Stimulated activated CD4-positive, alpha-beta T cell treated with anti-CD3 and anti-CD28 coated beads, Interleukin-12 subunit alpha, Interleukin-12 subunit beta, amount 100 ng/mL, for 4 hours (primary cell): ENCODE results near the gene ERLEC1.
"Not testable (repeated sequence)": the region's sequence is repeated elsewhere in the genome, so short reads cannot be mapped to it uniquely, and the experiment has no call there.

Source experiments
- DNase-seq: peaks from one replicate; pipeline ENCODE4 v3.0.0-alpha.2; 2020

ERLEC1 gene, protein sequence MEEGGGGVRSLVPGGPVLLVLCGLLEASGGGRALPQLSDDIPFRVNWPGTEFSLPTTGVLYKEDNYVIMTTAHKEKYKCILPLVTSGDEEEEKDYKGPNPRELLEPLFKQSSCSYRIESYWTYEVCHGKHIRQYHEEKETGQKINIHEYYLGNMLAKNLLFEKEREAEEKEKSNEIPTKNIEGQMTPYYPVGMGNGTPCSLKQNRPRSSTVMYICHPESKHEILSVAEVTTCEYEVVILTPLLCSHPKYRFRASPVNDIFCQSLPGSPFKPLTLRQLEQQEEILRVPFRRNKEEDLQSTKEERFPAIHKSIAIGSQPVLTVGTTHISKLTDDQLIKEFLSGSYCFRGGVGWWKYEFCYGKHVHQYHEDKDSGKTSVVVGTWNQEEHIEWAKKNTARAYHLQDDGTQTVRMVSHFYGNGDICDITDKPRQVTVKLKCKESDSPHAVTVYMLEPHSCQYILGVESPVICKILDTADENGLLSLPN

DNA sequence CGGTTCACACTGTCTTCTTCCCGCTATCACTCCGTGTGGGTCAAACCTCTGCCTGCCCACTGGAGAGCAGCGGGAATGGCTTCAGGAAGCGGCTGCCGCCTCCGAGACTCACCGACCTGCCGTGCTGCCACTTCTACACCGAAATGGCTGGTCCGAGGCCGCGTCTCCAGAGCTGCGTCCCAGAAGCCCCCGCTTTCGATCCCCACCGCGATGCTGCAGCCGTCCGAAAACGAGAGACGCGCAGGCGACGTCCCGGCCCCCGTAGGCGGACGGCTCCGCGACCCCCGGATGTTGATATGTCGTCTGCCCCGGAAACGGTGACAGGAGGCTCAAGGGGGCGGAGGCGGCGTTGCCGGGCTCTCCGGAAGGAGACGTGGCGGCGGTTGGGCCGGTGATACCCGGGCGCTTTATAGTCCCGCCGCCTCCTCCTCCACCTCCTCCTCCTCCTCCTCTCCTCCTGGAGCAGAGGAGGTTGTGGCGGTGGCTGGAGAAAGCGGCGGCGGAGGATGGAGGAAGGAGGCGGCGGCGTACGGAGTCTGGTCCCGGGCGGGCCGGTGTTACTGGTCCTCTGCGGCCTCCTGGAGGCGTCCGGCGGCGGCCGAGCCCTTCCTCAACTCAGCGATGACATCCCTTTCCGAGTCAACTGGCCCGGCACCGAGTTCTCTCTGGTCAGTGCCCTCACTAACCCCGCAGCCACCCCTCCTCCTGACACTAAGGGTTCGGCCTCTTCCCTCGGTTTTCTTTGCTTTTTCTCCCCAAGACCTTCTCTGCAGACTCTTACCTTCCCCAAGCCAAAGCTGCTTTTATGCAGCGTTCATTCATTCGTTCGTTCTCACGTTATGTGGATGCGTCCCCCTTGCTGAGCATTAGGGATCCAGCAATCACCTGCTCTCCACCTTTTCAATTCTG is at the start of gene ERLEC1, which contains the start of gene ASB3:
Gene ERLEC1 (plus strand): TSS at position 340 of the 909 bp plus-strand sequence. CDS start 167 bp downstream, at position 507.
Gene ASB3 (minus strand): TSS at position 249 of the 909 bp plus-strand sequence. CDS start 21,381 bp downstream, outside the sequence.
- peak; percentile 79 for DNase-seq

DNA sequence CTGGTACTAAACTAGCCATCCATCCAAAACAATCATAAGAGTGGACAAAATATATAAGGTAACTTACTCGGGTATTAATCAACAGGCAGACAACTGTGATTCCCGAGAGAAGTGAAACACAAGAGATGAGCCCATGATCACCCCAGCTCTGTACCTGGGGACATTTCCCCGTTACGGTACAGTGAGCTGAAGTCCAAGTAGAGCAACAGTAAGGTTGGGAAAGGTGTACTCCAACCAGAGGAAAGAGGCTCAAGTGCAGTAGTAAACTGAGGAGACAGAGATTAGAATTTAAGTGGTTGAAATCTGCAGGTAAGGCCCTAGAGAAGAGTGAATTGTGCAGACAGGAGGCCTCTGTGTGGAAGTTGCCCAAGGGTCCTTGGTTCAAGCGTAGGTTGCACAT is 49.8 kb upstream of the ERLEC1 start:
- DNase-seq, result no peak

DNA sequence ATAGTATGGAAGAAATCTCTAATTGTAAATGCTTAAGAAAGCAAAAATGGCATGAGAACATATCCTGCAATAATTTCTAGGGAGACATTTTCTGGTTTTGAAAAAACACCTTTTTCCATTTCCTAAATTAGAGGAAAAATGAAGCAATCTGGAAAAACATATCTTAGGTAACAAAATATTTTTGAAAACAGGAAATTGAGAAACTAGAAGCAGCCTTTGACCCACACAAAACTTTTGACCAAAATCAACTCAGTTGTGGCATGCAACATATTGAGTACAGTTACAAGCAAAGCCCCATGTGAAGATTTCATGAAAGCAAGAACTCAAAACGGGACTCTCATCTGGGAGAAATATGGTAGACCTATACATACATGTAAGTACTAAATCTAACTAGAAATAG is 47.8 kb upstream of the ERLEC1 start:
- no peak for DNase-seq

DNA sequence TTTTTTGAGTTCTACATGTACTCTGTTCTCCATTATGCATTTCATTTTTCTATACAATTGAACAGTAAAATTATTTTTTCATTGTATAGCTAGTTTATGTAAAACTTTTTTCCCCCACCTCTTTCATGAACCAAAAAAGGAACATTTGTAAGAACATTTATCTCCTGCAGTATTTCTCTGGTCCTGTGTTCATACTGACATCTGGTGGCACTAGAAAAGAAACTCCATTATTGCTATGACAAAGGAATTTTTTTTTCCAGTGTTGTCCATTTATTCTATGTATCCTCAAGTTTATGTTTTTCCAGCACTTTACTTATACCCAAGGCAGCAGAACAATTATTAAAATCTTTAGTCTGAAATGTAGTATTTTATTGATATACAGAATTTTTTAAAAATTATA is 46.7 kb upstream of the ERLEC1 start:
- no peak for DNase-seq

DNA sequence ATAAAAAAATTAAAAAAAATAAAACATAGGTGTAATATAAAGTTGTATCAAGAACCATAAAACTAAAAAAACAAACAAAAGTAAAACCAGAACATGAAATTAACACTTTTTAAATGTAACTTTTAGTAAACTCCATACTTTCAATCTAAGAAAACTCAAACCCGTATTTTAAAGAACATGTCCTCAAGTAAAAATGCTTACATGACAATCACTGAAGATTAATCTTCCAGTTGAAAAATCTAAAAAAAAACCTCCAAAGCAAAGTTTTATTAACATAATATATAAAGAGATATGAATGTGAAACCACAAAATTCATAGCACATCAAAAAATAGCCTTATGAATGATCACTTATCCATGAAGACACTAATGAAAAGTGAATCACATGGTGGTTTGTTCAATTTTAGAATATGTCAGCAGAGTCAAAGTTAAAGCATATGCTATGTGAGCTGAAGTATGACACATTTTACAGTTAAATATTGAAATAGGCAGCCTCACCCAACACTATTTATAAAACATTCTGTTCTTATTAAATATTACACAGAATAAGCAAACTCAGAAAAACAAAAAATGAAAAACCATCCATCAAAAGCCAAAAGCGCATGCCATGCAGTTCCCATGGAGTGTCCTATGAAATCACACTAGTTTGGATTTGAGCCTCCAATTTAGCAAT is 42.3 kb upstream of the ERLEC1 start:
- DNase-seq, result no peak

DNA sequence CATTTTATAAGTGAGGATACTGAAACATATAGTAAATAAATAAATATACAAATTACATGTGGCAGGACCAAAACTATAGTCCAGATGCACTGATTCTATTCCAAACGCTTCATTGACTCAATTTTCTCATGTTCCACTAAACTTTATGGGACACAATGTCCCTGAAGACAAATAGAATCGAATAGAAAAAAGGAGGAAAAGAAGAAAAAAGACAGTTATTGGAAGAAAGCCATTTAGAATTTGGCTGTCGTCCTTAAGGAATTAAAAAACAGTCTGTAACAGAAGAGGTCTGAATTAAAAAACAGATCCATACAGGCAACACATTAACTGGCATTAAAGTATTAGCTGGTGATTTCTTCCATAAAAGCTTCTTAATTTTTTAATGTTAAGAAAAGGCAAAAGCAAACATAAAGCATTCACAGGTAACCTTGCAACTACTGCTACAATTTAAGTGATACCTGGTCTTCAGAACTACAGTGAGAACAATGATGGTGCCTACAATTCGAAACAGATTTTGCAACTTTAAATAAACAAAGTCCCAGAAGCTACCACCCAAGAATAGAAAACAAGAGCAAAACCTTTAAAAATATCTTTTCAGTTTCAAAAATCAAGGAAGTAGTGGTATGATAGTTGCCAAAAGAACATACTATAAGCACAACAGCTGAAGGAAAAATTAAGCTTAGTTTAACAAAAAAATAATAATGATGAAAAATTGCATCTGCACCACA is 36.6 kb upstream of the ERLEC1 start:
- no peak for DNase-seq

DNA sequence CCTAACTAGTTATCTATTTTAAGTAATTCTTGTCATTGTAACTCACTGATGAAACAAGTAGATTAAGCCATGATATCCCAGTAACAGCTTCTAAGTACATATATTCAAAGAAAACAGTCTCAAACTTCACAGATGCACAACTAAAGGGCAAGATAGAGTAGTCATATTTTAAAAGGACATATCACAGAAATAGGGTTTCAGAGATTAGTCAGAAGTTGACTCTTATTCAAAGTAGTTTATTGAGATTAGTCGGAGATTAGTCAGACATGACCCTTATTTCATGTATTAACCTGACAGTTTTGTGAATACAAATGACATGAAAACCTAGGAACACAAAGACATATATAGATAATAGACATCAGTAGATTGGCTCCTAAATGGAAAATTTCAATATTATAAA is 35.1 kb upstream of the ERLEC1 start:
- DNase-seq, result no peak

DNA sequence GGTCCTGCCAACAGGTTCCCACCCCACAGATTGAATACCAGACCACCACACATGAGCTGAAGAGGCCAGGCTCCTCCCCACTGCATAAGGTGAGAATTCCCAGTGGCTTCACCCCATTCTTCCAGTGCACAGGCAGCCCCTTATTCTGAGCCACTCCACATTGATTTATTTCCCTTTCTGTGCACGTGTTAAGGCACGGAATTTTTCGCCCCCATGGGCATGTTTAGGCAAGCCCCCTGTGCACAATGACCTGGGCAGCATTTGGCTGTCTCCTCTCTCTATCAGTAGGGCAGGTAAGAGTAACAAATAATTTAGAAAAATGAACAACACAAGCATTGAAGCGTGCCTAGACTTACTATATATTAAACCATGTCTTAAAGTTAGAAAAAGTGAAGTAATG is 34.5 kb upstream of the ERLEC1 start:
- DNase-seq, result no peak

DNA sequence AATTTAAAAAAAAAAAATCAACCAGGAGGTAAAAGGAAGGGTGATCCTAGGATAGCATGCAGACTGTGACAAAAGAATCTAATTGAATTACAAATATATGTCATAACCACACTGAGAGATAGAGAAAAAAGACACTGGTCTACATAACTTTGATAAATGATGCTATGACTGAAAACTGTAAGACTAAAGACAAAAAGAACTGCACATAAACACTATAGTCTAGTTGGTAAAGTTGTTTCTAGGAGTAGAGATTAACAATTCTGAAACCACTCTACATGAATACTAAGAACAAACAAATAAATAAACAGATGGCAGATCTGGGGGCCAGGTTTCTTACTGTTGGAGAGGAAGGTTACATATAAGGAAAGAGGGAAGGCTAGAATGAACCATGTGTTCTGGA is 33.8 kb upstream of the ERLEC1 start:
- no peak for DNase-seq

DNA sequence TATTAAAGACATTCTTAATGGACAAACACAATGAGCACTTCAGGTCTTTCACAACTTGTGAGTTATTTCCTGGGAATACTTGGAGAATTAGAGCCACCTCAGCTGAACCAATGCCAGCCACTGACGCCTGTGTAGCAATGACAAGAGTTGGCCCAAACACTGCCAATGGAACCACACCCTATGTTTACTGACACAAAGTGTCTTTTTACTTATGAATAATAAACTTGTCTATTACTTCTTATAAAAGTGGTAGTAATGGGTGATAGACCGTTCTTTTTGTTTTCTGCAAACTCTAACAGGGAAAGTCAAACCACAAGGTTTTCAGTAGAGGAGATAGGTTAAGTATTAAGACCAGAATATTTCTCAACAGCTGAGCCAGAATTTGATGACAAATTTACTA is 31.7 kb upstream of the ERLEC1 start:
- DNase-seq, result no peak

DNA sequence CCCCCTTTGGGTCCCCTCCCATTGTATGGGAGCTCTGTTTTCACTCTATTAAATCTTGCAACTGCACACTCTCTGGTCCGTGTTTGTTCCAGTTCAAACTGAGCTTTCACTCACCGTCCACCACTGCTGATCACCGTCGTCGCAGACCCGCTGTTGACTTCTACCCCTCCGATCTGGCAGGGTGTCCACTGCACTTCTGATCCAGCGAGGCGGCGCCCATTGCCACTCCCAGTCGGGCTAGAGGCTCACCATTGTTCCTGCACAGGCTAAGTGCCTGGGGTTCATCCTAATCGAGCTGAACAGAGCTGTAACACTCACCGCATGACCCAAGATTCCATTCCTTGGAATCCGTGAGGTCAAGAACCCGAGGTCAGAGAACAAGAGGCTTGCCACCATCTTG is 30.2 kb upstream of the ERLEC1 start:
- no peak for DNase-seq

DNA sequence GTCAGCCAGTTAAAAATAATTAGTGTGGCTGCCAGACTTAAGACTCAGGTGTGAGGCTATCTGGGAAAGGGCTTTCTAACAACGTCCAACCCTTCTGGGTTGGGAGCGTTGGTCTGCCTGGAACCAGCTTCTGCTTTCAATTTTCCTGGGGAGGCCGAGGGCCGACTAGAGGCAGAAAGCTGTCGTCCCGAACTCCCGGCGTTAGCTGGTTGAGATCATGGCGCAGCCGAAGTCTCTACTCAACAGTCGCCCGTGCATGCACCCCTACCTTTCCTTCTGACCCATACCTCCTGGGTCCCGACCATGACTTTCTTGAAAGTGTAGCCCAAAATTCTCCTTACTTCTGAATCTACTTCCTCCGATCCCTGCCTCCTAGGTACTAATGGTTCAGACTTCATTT is 29.6 kb upstream of the ERLEC1 start:
- not testable (repeated sequence) for DNase-seq

DNA sequence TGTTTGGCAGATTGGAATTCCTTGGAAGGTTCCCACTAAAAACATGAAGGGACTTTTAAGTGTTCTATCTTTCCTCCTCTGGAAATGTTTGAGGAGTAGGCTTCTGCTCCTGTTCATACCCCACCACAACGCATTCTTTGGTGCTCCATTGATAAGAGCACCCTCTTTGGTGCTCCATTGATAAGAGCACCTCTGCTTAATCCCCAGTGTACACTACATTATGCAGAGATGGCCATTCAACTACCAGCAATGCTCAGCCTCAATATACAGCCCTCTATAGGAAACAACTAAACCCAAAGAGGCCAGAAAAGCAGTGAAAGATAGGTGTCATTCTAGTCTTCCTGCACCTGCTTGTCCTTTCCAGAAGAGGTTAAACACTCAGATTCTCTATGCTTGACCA is 21.1 kb upstream of the ERLEC1 start:
- no peak for DNase-seq

DNA sequence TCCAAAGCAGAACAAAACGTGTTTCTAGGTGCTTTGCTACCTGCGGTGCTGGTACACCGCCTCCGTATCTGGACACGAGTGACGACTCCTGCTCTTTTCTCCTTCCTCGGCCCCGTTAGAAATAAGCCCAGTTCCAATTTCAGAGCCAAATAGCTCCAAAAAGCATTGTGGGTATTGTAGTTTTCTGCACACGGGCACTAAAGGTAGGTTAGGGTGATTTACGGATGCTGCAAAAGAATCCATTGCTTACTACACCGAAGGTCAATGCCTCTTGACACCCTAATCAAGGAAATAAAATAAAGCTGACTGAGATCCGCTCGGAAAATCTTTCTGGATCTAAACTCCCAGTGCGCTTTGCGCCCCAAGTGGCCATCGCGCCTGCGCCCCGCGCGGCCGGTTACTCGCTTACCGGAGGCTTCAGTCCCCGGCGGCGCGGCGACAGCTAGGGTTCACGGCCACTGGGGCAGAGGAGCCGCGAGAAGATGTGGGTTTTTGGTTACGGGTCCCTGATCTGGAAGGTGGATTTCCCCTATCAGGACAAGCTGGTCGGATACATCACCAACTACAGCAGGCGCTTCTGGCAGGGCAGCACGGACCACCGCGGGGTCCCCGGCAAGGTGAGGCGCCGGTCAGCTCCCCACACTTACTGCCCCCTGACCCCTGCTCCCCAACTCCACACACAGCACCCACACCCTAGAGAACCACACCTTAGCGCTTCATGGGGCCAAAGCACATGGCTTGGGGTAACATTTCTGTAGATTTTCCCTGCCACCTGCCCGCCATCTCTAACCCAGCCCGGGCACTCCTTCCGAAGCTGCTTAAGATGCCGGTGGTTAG is 19.2 kb upstream of the ERLEC1 start, which contains the start of gene CHAC2:
Gene CHAC2 (plus strand): TSS at position 400 of the 837 bp plus-strand sequence. CDS start 83 bp downstream, at position 483.
- DNase-seq, result peak; percentile 85

DNA sequence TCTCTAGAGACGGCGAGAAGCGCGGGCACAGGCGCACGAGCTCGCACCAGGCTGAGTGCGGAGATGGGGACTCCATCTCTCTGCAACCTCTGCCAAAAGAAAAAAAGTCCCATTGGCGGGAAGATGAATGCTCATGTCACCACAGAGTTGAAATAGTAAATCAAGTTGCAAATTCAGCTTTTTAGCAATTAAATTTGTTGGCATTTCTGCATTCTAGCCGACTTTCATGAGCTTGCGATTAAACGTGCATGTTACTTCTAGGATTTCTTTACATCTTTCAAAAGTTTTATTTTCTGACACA is 18.7 kb upstream of the ERLEC1 start:
- DNase-seq, result no peak

DNA sequence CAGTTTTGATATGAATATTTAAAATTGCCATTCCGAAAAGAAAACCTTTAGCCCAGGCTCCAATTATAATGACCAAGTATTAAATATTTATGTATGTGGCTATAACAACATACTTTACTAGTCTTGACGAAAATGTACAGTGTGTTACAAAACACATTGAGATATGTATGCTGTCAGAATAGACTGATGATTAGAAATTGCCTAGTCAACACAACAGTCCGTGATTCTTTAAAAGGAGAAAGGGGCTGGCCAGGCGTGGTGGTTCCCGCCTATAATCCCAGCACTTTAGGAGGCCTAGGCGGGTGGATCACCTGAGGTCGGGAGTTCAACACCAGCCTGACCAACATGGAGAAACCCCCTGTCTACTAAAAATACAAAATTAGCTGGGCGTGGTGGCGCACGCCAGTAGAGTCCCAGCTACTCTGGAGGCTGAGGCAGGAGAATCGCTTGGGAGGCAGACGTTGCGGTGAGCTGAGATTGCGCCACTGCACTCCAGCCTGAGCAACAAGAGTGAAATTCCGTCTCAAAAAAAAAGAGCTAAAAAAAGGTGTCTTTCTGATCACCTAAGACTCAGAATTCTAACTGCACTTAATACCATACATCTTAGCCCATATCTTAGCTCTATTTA is 17.4 kb upstream of the ERLEC1 start:
- DNase-seq, result no peak

DNA sequence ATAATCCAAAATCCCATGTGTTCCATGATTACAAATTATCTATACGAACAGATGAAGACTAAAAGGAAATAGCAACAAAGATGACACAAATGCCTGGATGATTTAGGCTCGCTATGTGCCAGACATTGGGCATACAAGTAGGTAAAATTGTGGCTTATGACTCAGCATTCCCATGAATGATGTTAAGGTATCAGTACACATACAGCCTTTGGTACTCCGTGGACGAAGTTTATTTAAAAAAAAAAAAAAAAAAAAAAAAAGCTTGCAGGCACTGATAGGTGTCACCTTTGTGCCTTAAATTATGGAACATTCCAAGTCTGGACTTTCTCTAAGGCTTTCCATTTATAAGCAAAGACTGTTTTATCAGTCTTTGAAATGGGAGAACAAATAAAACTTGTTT is 16.6 kb upstream of the ERLEC1 start:
- no peak for DNase-seq

DNA sequence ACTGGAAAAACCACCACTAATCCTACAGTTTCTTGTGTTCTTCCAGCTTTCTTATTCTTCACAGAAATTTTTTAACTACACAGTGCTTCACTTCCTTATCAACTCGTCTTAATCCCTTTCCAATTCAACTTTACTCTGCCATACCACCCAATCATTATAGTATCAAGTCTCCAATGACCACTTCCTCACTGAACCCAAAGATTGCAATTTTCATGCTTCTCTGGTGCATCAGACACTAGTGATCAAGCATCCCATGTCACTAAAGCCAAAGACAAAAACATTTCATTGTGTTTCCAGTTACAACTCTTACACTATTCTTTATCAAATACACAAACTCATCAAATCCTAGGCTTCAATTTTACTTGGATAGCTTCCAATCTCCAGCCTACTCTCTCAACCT is 9.7 kb upstream of the ERLEC1 start:
- no peak for DNase-seq

DNA sequence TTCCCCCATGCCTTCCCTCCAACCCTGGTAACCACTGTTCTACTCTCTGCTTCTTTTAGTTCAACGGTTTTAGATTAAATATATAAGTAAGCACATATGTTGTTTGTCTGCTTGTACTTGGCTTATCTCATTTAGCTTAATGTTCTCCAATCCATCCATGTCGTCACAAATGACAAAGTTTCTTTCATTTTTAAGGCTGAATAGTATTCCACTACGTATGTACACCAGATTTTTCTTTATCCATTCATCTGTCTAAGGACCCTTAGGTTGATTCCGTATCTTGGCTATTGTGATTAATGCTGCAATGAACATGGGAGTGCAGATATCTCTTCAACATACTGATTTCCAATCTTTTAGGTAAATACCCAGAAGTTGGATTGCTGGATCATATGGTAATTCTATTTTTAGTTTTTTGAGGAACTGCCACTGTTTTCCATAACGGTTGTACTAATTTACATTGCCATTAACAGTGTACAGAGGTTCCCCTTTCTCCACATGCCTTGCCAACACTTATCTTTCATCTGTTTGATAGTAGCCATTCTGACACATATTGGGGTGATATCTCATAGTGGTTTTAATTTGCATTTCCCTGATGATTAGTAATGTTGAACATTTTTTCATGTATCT is 8.2 kb upstream of the ERLEC1 start:
- DNase-seq, result no peak

DNA sequence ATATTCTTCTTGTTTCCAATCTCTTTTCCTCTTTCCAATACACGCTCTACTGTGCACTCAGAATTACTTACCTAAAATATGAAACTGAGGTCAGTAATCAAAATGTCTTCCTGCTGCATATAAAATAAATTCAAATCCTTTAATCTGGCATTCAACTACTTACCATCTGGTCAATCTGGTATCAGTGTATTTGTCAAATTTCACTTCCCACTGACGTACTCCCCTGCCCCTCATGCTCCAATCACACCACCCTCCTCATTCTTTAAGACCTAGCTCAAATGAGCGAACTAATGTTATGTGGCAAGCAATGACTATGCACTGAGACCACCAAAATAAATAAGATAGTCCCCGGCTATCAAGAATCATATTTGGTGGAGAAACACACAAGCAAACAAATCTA is 6.8 kb upstream of the ERLEC1 start:
- DNase-seq, result no peak

DNA sequence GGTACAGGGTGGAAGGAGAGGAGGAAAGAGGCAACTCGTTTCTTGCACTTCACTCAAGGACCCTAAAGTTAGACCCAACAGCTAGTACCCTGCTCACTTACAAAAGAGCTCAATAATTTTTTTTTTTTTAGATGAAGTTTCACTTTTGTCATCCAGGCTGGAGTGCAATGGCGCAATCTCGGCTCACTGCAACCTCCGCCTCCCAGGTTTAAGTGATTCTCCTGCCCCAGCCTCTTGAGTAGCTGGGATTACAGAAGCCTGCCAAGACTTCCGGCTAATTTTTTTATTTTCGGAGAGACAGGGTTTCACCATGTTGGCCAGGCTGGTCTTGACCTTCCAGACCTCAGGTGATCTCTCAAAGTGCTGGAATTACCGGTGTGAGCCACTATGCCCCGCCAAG is 4.2 kb upstream of the ERLEC1 start:
- DNase-seq, result no peak
